ENCODE results near the gene ZNF296. TPM values are rescaled to one million over a fixed set of nuclear protein-coding genes. Genes with fewer than 3 reads are reported as not detected.
A peak's percentile ranks its signal among the peaks of the same experiment; 100 is the strongest.

Gene ZNF296
- total and polyA plus RNA-seq, 2 of the 13 experiments (the other 11 are each of a cell fraction or from before 2014, with no cell fraction given) = 0.26 to 0.62 TPM

- TF ChIP-seq, protein P1, sequence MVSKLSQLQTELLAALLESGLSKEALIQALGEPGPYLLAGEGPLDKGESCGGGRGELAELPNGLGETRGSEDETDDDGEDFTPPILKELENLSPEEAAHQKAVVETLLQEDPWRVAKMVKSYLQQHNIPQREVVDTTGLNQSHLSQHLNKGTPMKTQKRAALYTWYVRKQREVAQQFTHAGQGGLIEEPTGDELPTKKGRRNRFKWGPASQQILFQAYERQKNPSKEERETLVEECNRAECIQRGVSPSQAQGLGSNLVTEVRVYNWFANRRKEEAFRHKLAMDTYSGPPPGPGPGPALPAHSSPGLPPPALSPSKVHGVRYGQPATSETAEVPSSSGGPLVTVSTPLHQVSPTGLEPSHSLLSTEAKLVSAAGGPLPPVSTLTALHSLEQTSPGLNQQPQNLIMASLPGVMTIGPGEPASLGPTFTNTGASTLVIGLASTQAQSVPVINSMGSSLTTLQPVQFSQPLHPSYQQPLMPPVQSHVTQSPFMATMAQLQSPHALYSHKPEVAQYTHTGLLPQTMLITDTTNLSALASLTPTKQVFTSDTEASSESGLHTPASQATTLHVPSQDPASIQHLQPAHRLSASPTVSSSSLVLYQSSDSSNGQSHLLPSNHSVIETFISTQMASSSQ (IDR thresholded peaks at IDR 0.05; ENCODE audit: low read depth) = no peak
- TF ChIP-seq, protein P1 (CRISPR knock-in tag; IDR thresholded peaks at IDR 0.05; ENCODE audit: borderline replicate concordance) = peak; percentile 79; the same call in 1 of the 2 replicates
- TF ChIP-seq, protein P2, sequence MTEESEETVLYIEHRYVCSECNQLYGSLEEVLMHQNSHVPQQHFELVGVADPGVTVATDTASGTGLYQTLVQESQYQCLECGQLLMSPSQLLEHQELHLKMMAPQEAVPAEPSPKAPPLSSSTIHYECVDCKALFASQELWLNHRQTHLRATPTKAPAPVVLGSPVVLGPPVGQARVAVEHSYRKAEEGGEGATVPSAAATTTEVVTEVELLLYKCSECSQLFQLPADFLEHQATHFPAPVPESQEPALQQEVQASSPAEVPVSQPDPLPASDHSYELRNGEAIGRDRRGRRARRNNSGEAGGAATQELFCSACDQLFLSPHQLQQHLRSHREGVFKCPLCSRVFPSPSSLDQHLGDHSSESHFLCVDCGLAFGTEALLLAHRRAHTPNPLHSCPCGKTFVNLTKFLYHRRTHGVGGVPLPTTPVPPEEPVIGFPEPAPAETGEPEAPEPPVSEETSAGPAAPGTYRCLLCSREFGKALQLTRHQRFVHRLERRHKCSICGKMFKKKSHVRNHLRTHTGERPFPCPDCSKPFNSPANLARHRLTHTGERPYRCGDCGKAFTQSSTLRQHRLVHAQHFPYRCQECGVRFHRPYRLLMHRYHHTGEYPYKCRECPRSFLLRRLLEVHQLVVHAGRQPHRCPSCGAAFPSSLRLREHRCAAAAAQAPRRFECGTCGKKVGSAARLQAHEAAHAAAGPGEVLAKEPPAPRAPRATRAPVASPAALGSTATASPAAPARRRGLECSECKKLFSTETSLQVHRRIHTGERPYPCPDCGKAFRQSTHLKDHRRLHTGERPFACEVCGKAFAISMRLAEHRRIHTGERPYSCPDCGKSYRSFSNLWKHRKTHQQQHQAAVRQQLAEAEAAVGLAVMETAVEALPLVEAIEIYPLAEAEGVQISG (CRISPR knock-in tag; IDR thresholded peaks at IDR 0.05) = peak; percentile 77
- TF ChIP-seq MXI1 (IDR thresholded peaks at IDR 0.05; ENCODE audit: borderline replicate concordance, low read depth, low read length) = peak; percentile 95; the same call in 2 of the 3 replicates
- TF ChIP-seq KLF16 (CRISPR knock-in tag; IDR thresholded peaks at IDR 0.05) = peak in 1 of 2 experiments; percentile 80; a peak in 1 of 4 replicates
- TF ChIP-seq CBX5 (CRISPR knock-in tag; IDR thresholded peaks at IDR 0.05; ENCODE audit: borderline replicate concordance) = peak; percentile 72; the same call in 1 of the 2 replicates
- peak; percentile 78 for TF ChIP-seq DMAP1 (CRISPR knock-in tag; IDR thresholded peaks at IDR 0.05)
- TF ChIP-seq KMT2A (CRISPR knock-in tag; IDR thresholded peaks at IDR 0.05) = peak; percentile 38; the same call in 1 of the 2 replicates
- peak; percentile 61; the same call in 1 of the 2 replicates for TF ChIP-seq ZNF136 (CRISPR knock-in tag; IDR thresholded peaks at IDR 0.05; ENCODE audit: low read depth)
- TF ChIP-seq MED1 (CRISPR knock-in tag; IDR thresholded peaks at IDR 0.05) = peak; percentile 84
- TF ChIP-seq, protein P3, sequence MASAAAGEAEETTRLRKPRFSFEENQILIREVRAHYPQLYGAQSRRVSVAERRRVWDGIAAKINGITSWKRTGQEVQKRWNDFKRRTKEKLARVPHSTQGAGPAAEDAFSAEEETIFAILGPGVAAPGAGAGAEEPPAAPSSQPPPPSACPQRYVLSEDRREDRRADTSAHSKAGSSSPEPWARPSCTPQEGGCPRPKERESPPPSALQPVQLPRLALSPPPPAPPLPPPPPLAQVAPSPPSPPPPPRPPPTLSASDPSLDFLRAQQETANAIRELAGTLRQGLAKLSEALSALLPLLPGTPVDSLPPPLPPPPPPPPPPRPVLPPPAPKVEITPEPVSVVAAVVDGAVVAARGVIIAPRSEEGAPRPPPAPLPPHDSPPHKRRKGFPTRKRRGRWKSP (CRISPR knock-in tag; IDR thresholded peaks at IDR 0.05) = peak; percentile 53; the same call in 1 of the 2 replicates
- no peak for TF ChIP-seq MZF1 (CRISPR knock-in tag; IDR thresholded peaks at IDR 0.05; ENCODE audit: borderline replicate concordance)
- peak; percentile 76 for TF ChIP-seq KMT2B (CRISPR knock-in tag; IDR thresholded peaks at IDR 0.05)
- TF ChIP-seq MEIS1 (CRISPR knock-in tag; IDR thresholded peaks at IDR 0.05; ENCODE audit: borderline replicate concordance) = peak; percentile 52; the same call in 1 of the 2 replicates
- TF ChIP-seq ZNF670 (CRISPR knock-in tag; IDR thresholded peaks at IDR 0.05; ENCODE audit: borderline replicate concordance) = peak; percentile 22; the same call in 1 of the 2 replicates
- TF ChIP-seq ZFY (CRISPR knock-in tag; IDR thresholded peaks at IDR 0.05) = peak; percentile 78
- TF ChIP-seq ZNF564 (CRISPR knock-in tag; IDR thresholded peaks at IDR 0.05) = no peak
- peak; percentile 83; the same call in 1 of the 2 replicates for TF ChIP-seq FOXK1 (CRISPR knock-in tag; IDR thresholded peaks at IDR 0.05; ENCODE audit: borderline replicate concordance, low read depth)
- TF ChIP-seq ZNF263 (CRISPR knock-in tag; IDR thresholded peaks at IDR 0.05) = peak; percentile 72; the same call in 1 of the 2 replicates
- TF ChIP-seq ZNF616 (CRISPR knock-in tag; IDR thresholded peaks at IDR 0.05; ENCODE audit: low read depth) = 0 out of 2 replicates have a peak, but pooled peaks have one; percentile 59
- peak; percentile 69 for TF ChIP-seq NFKBIZ (CRISPR knock-in tag; IDR thresholded peaks at IDR 0.05)
- TF ChIP-seq ZNF567 (CRISPR knock-in tag; IDR thresholded peaks at IDR 0.05; ENCODE audit: borderline replicate concordance) = no peak; the same call in 1 of the 2 replicates
- TF ChIP-seq JUND (CRISPR knock-in tag; IDR thresholded peaks at IDR 0.05) = peak; percentile 56; the same call in 1 of the 2 replicates
Observed at GRCh38 chr19:45045671-45046353, 30.5 kb downstream of the ZNF296 start (continued).
